Gastroesophageal sphincter (tissue), 4 donors: Measurements from ENCODE around the gene DOC2A. TPM values are rescaled to one million over a fixed set of nuclear protein-coding genes. Genes with fewer than 3 reads are reported as not detected.
"Not testable (repeated sequence)": the region's sequence is repeated elsewhere in the genome, so short reads cannot be mapped to it uniquely, and the experiment has no call there.

Source experiments
- ATAC-seq: fragments of 150-250 bp; one replicate; pipeline ENCODE4 v1.9.1; 2016; ENCODE audit warnings: mild to moderate bottlenecking, moderate library complexity
- H3K27ac ChIP-seq, 4 donors: fragments of 200-600 bp; sonication (generic) in 3 of 4; 1 replicate in 3 of 4; 2 replicates in 1 of 4; pipeline ENCODE4 v1.5.1; 2016 to 2019
- H3K27me3 ChIP-seq: fragments of 200-600 bp; sonication (generic); one replicate; pipeline ENCODE4 v1.5.1; 2019
- H3K36me3 ChIP-seq, 2 donors: fragments of 200-600 bp; sonication (generic); one replicate each; pipeline ENCODE4 v1.5.1; 2019; ENCODE audit warnings: control low read depth in 1 of 2
- H3K4me1 ChIP-seq, 3 donors: fragments of 200-600 bp; sonication (generic); 1 replicate in 2 of 3; 2 replicates in 1 of 3; pipeline ENCODE4 v1.5.1; 2016 to 2019; ENCODE audit warnings: control low read depth in 2 of 3
- H3K4me3 ChIP-seq, 2 donors: fragments of 200-600 bp; sonication (generic); one replicate each; pipeline ENCODE4 v1.5.1; 2019; ENCODE audit warnings: mild to moderate bottlenecking in 1 of 2, moderate library complexity in 1 of 2
- H3K9me3 ChIP-seq, 3 donors: fragments of 200-600 bp; sonication (generic); one replicate each; pipeline ENCODE4 v1.5.1; 2017 to 2019; ENCODE audit warnings: control low read depth in 2 of 3
- CTCF ChIP-seq, 4 experiments: fragments of 200-600 bp in 2 of 4; fragments of 450-650 bp in 2 of 4; sonication (generic) in 1 of 4; IDR thresholded peaks; one replicate each; pipeline ENCODE4 v1.5.1; 2017 to 2019; ENCODE audit warnings: antibody characterized with exemption in 4 of 4, mild to moderate bottlenecking in 2 of 4, moderate library complexity in 2 of 4
- EP300 ChIP-seq: sonication (generic); formaldehyde crosslinking; IDR thresholded peaks from one replicate; pipeline ENCODE4 v1.6.1; 2017; ENCODE audit warnings: antibody characterized with exemption, mild to moderate bottlenecking
- POLR2A ChIP-seq, 2 donors: fragments of 450-650 bp; IDR thresholded peaks; one replicate each; pipeline ENCODE4 v1.6.1; 2017; ENCODE audit warnings: antibody characterized with exemption in 2 of 2, mild to moderate bottlenecking in 2 of 2, moderate library complexity in 1 of 2
- POLR2AphosphoS5 ChIP-seq: sonication (generic); formaldehyde crosslinking; IDR thresholded peaks from one replicate; pipeline ENCODE4 v1.6.1; 2017; ENCODE audit warnings: antibody characterized with exemption
- WGBS, 2 donors: methylation state at CpG; one replicate each; pipeline ENCODE4 v1.1.5; 2018; ENCODE audit warnings: low coverage in 1 of 2; 5-methylcytosine and 5-hydroxymethylcytosine counted together
- total RNA-seq, 4 donors: library from RNA; depleted of rRNA; stranded (reverse); fragments of >200 nt; gene quantifications; one replicate each; pipeline ENCODE4 v1.1.0, GENCODE V29; 2016

The DOC2A gene
- total RNA-seq, 4 donors from 2014 or later, result 0.77 to 0.81 (median 0.78) TPM; not detected in 1

- TF ChIP-seq CTCF (IDR thresholded peaks at IDR 0.05) (no peak), POLR2AphosphoS5 (no peak), EP300 (no peak), POLR2A (IDR thresholded peaks at IDR 0.05) (no peak)
- Histone ChIP-seq H3K27me3 (peaks cover 45% of the 10 kb centered on the region), H3K36me3 (no peaks in the 10 kb centered on the region), H3K4me1 (peaks cover 0 to 14% (median 4%) of the 10 kb centered on the region in 3 donors), H3K27ac (no peak overlapping the region), H3K4me3 (no peak overlapping the region), H3K9me3 (no peaks in the 10 kb centered on the region)
- 80% methylated on average over 5 of the region's 11 CpGs; no CpG with 5 or more reads in 1 of the 2 donors for WGBS, 2 donors
- no peak for ATAC-seq
Observed at GRCh38 chr16:30023586-30023985, 12.8 kb upstream of the DOC2A start.

- H3K27me3 ChIP-seq, result peaks cover 38% of the 10 kb centered on the region
- ATAC-seq, result no peak
- TF ChIP-seq POLR2A (IDR thresholded peaks at IDR 0.05), result no peak
- TF ChIP-seq POLR2AphosphoS5, result no peak
- TF ChIP-seq EP300, result no peak
- no peak for TF ChIP-seq CTCF (IDR thresholded peaks at IDR 0.05)
- no peaks in the 10 kb centered on the region for H3K9me3 ChIP-seq
- 71 to 84% methylated on average over 1 to 6 of the region's 6 CpGs for WGBS, 2 donors
- no peaks in the 10 kb centered on the region for H3K36me3 ChIP-seq
- peaks cover 0 to 14% (median 4%) of the 10 kb centered on the region in 3 donors for H3K4me1 ChIP-seq
- H3K27ac ChIP-seq, result no peak within 1 kb of the TSS
- H3K4me3 ChIP-seq, result no peak within 1 kb of the TSS
Observed at GRCh38 chr16:30022887-30023286, 12.1 kb upstream of the DOC2A start, which contains the start of gene C16orf92. C16orf92 (plus strand) TSS chr16:30023198; CDS start chr16:30023341, 143 bp downstream.

GRCh38 chr16:30018731-30019158 lies 7.9 kb upstream of the DOC2A start:
- Histone ChIP-seq H3K4me3 (no peak overlapping the region), H3K27ac (no peak overlapping the region), H3K36me3 (no peaks in the 10 kb centered on the region), H3K9me3 (no peaks in the 10 kb centered on the region), H3K4me1 (peaks cover 0 to 14% (median 4%) of the 10 kb centered on the region in 3 donors), H3K27me3 (no peaks in the 10 kb centered on the region)
- 66 to 89% methylated on average over 3 to 4 of the region's 4 CpGs for WGBS, 2 donors
- TF ChIP-seq POLR2AphosphoS5, result no peak
- no peak for TF ChIP-seq EP300
- no peak for TF ChIP-seq POLR2A (IDR thresholded peaks at IDR 0.05)
- TF ChIP-seq CTCF (IDR thresholded peaks at IDR 0.05), result no peak
- no peak for ATAC-seq

- not testable (repeated sequence) for ATAC-seq
- 70 to 88% methylated on average over 2 to 3 of the region's 4 CpGs for WGBS, 2 donors
- H3K4me1 ChIP-seq, result peaks cover 0 to 14% (median 4%) of the 10 kb centered on the region in 3 donors
Observed at GRCh38 chr16:30017937-30018336, 7.1 kb upstream of the DOC2A start.

GRCh38 chr16:30017277-30017656 lies 6.4 kb upstream of the DOC2A start:
- WGBS, 2 donors, result 91 to 100% methylated on average over 2 of the region's 2 CpGs
- TF ChIP-seq POLR2AphosphoS5, result no peak
- no peak for TF ChIP-seq POLR2A (IDR thresholded peaks at IDR 0.05)
- TF ChIP-seq EP300, result no peak
- TF ChIP-seq CTCF (IDR thresholded peaks at IDR 0.05), result no peak
- Histone ChIP-seq H3K9me3 (no peaks in the 10 kb centered on the region), H3K36me3 (no peaks in the 10 kb centered on the region), H3K27me3 (peaks cover 6% of the 10 kb centered on the region), H3K4me3 (no peak overlapping the region), H3K4me1 (peaks cover 0 to 14% (median 4%) of the 10 kb centered on the region in 3 donors), H3K27ac (no peak overlapping the region)
- ATAC-seq, result no peak

More at GRCh38 chr16:30017937-30018336, 7.1 kb upstream of the DOC2A start:
- not testable (repeated sequence) for H3K36me3 ChIP-seq, H3K4me3 ChIP-seq, H3K9me3 ChIP-seq, H3K27me3 ChIP-seq, H3K27ac ChIP-seq
